Ishikawa (cell line): ENCODE results near the gene SLC25A28.

Experiments used
- CEBPB ChIP-seq: IDR thresholded peaks from 2 replicates; pipeline ENCODE4 v1.6.1; 2012
- CREB1 ChIP-seq: IDR thresholded peaks from 2 replicates; pipeline ENCODE4 v1.6.1; 2012; ENCODE audit warnings: low read depth
- EGR1 ChIP-seq: IDR thresholded peaks from 2 replicates; pipeline ENCODE4 v1.6.1; 2012
- EP300 ChIP-seq: IDR thresholded peaks from 2 replicates; pipeline ENCODE4 v1.6.1; 2012; ENCODE audit warnings: borderline replicate concordance
- FOXM1 ChIP-seq: IDR thresholded peaks from 2 replicates; pipeline ENCODE4 v1.6.1; 2012; ENCODE audit warnings: low read depth, borderline replicate concordance
- NFIC ChIP-seq: IDR thresholded peaks from 2 replicates; pipeline ENCODE4 v1.6.1; 2012
- RAD21 ChIP-seq: IDR thresholded peaks from 2 replicates; pipeline ENCODE4 v1.6.1; 2012; ENCODE audit warnings: low read depth
- TAF1 ChIP-seq: IDR thresholded peaks from 2 replicates; pipeline ENCODE4 v1.6.1; 2012; ENCODE audit warnings: low read depth, mild to moderate bottlenecking
- TCF12 ChIP-seq: IDR thresholded peaks from 2 replicates; pipeline ENCODE4 v1.6.1; 2012; ENCODE audit warnings: low read depth
- TEAD4 ChIP-seq: IDR thresholded peaks from 2 replicates; pipeline ENCODE4 v1.6.1; 2012
- YY1 ChIP-seq: IDR thresholded peaks from 2 replicates; pipeline ENCODE4 v1.6.1; 2012; ENCODE audit warnings: low read depth
- ZBTB7A ChIP-seq: IDR thresholded peaks from 2 replicates; pipeline ENCODE4 v1.6.1; 2012; ENCODE audit warnings: low read depth
- TF ChIP-seq, protein P1 (sequence below): IDR thresholded peaks from 2 replicates; pipeline ENCODE4 v1.6.1; 2012
- TF ChIP-seq, protein P2 (sequence below): IDR thresholded peaks from 2 replicates; pipeline ENCODE4 v1.6.1; 2012
- TF ChIP-seq, protein P3 (sequence below): IDR thresholded peaks from 2 replicates; pipeline ENCODE4 v1.6.1; 2012; ENCODE audit warnings: low read depth, mild to moderate bottlenecking

The SLC25A28 gene, protein sequence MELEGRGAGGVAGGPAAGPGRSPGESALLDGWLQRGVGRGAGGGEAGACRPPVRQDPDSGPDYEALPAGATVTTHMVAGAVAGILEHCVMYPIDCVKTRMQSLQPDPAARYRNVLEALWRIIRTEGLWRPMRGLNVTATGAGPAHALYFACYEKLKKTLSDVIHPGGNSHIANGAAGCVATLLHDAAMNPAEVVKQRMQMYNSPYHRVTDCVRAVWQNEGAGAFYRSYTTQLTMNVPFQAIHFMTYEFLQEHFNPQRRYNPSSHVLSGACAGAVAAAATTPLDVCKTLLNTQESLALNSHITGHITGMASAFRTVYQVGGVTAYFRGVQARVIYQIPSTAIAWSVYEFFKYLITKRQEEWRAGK

DNA sequence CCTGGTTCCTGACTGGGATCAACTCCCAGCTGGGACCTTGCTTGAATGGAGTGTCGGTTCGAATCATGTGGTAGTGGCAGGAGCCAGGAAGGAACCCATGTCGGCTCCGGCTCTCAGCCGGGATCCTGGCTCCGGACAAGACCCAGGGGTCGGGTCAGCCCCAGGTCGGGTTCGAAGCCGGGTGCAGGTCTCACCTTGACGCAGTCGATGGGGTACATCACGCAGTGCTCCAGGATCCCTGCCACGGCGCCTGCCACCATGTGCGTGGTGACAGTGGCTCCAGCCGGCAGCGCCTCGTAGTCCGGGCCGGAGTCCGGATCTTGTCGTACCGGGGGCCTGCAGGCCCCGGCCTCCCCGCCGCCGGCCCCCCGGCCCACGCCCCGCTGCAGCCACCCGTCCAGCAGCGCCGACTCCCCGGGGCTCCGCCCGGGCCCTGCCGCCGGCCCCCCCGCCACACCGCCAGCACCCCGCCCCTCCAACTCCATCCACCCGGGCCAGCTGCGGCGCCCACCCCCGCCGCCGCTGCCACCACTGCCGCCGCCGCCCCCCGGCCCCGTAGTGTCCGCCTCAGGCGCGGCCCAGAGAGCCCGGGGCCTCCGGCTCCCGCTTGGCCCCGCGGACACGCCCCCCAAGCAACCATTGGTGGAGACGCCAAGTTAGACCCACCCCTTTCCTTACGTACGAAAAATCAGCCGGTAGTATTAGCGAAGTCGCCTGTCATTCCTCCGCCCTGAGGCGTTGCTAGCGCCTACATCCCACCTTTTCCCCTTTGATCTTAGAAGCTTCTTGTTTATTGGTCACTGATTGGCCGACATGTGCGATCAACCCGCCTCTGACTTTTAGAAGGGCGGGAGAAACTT lies at the start of gene SLC25A28:
SLC25A28 (minus strand) TSS at position 589 of the 860 bp plus-strand sequence; CDS start at position 485, 104 bp downstream.
- TF ChIP-seq, protein P1, sequence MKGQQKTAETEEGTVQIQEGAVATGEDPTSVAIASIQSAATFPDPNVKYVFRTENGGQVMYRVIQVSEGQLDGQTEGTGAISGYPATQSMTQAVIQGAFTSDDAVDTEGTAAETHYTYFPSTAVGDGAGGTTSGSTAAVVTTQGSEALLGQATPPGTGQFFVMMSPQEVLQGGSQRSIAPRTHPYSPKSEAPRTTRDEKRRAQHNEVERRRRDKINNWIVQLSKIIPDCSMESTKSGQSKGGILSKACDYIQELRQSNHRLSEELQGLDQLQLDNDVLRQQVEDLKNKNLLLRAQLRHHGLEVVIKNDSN, result no peak
- TF ChIP-seq ZBTB7A (0 out of 2 replicates have a peak, but pooled peaks have one; percentile 39), TAF1 (no peak), NFIC (no peak), RAD21 (no peak), TEAD4 (no peak), EP300 (no peak), FOXM1 (no peak), EGR1 (no peak), TCF12 (no peak), YY1 (no peak), CEBPB (no peak), CREB1 (no peak)
- TF ChIP-seq, protein P2, sequence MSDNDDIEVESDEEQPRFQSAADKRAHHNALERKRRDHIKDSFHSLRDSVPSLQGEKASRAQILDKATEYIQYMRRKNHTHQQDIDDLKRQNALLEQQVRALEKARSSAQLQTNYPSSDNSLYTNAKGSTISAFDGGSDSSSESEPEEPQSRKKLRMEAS, result peak; percentile 56
- TF ChIP-seq, protein P3, sequence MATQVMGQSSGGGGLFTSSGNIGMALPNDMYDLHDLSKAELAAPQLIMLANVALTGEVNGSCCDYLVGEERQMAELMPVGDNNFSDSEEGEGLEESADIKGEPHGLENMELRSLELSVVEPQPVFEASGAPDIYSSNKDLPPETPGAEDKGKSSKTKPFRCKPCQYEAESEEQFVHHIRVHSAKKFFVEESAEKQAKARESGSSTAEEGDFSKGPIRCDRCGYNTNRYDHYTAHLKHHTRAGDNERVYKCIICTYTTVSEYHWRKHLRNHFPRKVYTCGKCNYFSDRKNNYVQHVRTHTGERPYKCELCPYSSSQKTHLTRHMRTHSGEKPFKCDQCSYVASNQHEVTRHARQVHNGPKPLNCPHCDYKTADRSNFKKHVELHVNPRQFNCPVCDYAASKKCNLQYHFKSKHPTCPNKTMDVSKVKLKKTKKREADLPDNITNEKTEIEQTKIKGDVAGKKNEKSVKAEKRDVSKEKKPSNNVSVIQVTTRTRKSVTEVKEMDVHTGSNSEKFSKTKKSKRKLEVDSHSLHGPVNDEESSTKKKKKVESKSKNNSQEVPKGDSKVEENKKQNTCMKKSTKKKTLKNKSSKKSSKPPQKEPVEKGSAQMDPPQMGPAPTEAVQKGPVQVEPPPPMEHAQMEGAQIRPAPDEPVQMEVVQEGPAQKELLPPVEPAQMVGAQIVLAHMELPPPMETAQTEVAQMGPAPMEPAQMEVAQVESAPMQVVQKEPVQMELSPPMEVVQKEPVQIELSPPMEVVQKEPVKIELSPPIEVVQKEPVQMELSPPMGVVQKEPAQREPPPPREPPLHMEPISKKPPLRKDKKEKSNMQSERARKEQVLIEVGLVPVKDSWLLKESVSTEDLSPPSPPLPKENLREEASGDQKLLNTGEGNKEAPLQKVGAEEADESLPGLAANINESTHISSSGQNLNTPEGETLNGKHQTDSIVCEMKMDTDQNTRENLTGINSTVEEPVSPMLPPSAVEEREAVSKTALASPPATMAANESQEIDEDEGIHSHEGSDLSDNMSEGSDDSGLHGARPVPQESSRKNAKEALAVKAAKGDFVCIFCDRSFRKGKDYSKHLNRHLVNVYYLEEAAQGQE, result no peak

DNA sequence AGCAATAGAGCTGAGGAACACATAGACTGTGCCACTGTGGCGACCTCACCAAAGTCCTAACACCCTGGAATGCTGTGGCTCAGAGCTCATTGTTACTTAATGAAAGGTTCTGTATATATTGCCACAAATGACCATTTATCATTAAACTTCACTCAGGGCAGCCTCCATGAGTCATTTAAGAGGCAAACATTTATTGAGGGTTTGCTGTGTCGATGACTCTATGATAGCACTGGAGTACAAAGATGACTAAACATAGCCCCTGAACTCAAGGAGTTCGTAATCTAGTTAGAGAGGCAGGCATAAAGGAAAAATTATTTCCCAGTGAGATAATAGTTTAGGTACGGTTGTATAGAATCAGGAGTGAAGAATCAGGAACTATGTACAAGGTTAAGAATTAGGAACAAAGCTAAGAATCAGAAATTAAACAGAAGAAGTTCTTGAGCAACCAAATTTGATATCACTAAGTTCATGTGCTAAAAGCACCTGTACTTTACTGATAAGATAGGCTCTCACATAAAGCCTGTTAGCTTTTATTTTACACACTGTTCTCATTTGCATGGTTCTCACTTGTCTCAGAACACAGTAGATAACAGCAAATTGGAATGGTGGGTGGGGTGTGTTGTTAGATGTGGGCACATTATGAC lies 47.0 kb upstream of the SLC25A28 start:
- TF ChIP-seq EP300, result no peak; the same call in 1 of the 2 replicates
- TF ChIP-seq, protein P2, result no peak
- TF ChIP-seq TEAD4, result peak; percentile 55; the same call in 1 of the 2 replicates
- no peak for TF ChIP-seq ZBTB7A

DNA sequence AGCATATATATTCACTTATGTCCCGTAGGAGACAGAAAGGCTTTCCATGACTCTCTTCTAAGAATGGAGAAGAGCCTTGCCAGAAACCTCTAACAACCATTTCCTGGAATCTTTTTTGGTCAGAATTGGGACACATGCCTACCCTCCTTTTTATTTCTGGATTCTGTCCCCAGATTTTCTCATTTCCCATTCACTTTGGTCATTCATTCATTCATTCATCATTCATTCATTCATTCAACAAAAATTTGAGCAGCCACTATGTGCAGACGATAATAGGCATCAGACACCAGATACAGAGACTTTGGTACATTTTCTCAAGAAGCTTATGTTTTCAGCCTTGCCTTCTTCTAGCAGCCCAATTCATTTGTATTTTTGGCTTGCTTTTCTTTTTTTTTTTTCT lies 45.1 kb upstream of the SLC25A28 start:
- TF ChIP-seq, protein P3, result no peak
- TF ChIP-seq ZBTB7A, result no peak
- TF ChIP-seq, protein P2, result no peak
- TF ChIP-seq RAD21, result no peak

DNA sequence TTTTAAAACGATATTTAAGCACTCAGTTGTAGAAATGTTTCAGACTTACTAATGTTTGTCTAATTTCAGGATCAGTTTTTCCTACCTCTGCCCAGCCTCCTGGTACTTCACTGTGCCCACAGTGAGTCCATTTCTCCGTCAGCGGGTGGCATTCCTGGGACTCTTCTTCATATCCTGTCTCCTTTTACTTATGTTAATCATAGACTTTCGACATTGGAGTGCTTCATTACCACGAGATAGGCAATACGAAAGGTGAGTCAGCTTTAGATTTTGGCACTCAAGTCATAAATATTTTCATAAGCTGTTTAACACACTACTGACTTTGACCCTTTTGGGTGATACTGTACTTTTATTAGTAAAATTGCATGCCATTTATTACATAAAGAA lies 41.1 kb upstream of the SLC25A28 start:
- TF ChIP-seq TCF12, result no peak
- TF ChIP-seq TEAD4, result no peak
- TF ChIP-seq, protein P1, result no peak
- TF ChIP-seq NFIC, result no peak
- no peak for TF ChIP-seq TAF1
- no peak for TF ChIP-seq CREB1
- no peak for TF ChIP-seq ZBTB7A
- TF ChIP-seq FOXM1, result no peak
- TF ChIP-seq EP300, result no peak
- TF ChIP-seq, protein P2, result no peak
- TF ChIP-seq, protein P3, result no peak
- TF ChIP-seq RAD21, result no peak
- no peak for TF ChIP-seq YY1
- no peak for TF ChIP-seq CEBPB
- no peak for TF ChIP-seq EGR1
